Neural cell (in vitro differentiated cells): ENCODE data around the gene IMPA2. TPM values are rescaled to one million over a fixed set of nuclear protein-coding genes. Genes with fewer than 3 reads are reported as not detected.

ENCODE experiments used
- H2AFZ ChIP-seq: fragments of 200-600, 300-800 bp; sonication (generic), shearing (Covaris generic); 2 replicates; pipeline ENCODE4 v1.6.0; 2014; ENCODE audit warnings: low read depth, mild to moderate bottlenecking, antibody characterized with exemption, low read length, moderate library complexity
- H3F3A ChIP-seq: fragments of 200-600 bp; shearing (Covaris generic); 2 replicates; pipeline ENCODE4 v1.6.1; 2016; ENCODE audit warnings: mild to moderate bottlenecking, moderate library complexity, mixed read lengths, antibody characterized with exemption, low read length; ENCODE audit not compliant: insufficient read depth, poor library complexity, severe bottlenecking
- H3K27ac ChIP-seq: fragments of 200-600, 300-800 bp; sonication (generic), shearing (Covaris generic); 2 replicates; pipeline ENCODE4 v1.5.1; 2014; ENCODE audit warnings: mild to moderate bottlenecking, low read length, moderate library complexity
- H3K27me3 ChIP-seq: fragments of 300-800, 200-600 bp; sonication (generic), shearing (Covaris generic); 2 replicates; pipeline ENCODE4 v1.6.0; 2014; ENCODE audit warnings: mild to moderate bottlenecking, low read depth, low read length, moderate library complexity; ENCODE audit not compliant: insufficient read depth
- H3K36me3 ChIP-seq: fragments of 300-800, 200-600 bp; sonication (generic), shearing (Covaris generic); 2 replicates; pipeline ENCODE4 v1.5.1; 2014; ENCODE audit warnings: mild to moderate bottlenecking, antibody characterized with exemption, low read length, moderate library complexity; ENCODE audit not compliant: insufficient read depth
- H3K4me2 ChIP-seq: fragments of 300-800, 200-600 bp; sonication (generic), shearing (Covaris generic); 2 replicates; pipeline ENCODE4 v1.6.0; 2014; ENCODE audit warnings: mild to moderate bottlenecking, low read length
- H3K4me3 ChIP-seq: fragments of 300-800, 200-600 bp; sonication (generic), shearing (Covaris generic); 2 replicates; pipeline ENCODE4 v1.5.1; 2014; ENCODE audit warnings: mild to moderate bottlenecking, low read length, moderate library complexity
- H3K79me2 ChIP-seq: fragments of 200-600 bp; shearing (Covaris generic); replicated peaks from 2 replicates; pipeline ENCODE4 v1.6.0; 2014; ENCODE audit warnings: mild to moderate bottlenecking, low read length, moderate library complexity; ENCODE audit not compliant: insufficient read depth
- H3K9ac ChIP-seq: fragments of 300-800, 200-600 bp; sonication (generic), shearing (Covaris generic); 2 replicates; pipeline ENCODE4 v1.6.1; 2016; ENCODE audit warnings: mild to moderate bottlenecking, low read length, mixed read lengths
- H3K9me2 ChIP-seq: fragments of 200-600 bp; shearing (Covaris generic); 2 replicates; pipeline ENCODE4 v1.6.1; 2016; ENCODE audit warnings: mild to moderate bottlenecking, low read length, mixed read lengths; ENCODE audit not compliant: insufficient read depth
- H3K9me3 ChIP-seq: fragments of 200-600, 300-800 bp; sonication (generic), shearing (Covaris generic); 2 replicates; pipeline ENCODE4 v1.6.1; 2016; ENCODE audit warnings: mild to moderate bottlenecking, mixed run types, low read length, moderate library complexity, mixed read lengths
- H4K20me1 ChIP-seq: fragments of 200-600 bp; shearing (Covaris generic); 2 replicates; pipeline ENCODE4 v1.6.1; 2016; ENCODE audit warnings: mild to moderate bottlenecking, mixed run types; ENCODE audit not compliant: insufficient read depth
- EP300 ChIP-seq: fragments of 450-650 bp; conservative IDR thresholded peaks from 2 replicates; pipeline ENCODE4 v1.6.1; 2014; ENCODE audit warnings: antibody characterized with exemption, mild to moderate bottlenecking, moderate library complexity; ENCODE audit not compliant: poor library complexity, severe bottlenecking
- EZH2 ChIP-seq: fragments of 200-600, 300-800 bp; shearing (Covaris generic), sonication (generic); IDR thresholded peaks from 2 replicates; pipeline ENCODE4 v1.6.1; 2014; ENCODE audit warnings: antibody characterized with exemption, low read length, borderline replicate concordance, mild to moderate bottlenecking; ENCODE audit not compliant: insufficient read depth, poor library complexity, severe bottlenecking
- MXI1 ChIP-seq: fragments of 450-650 bp; conservative IDR thresholded peaks from 2 replicates; pipeline ENCODE4 v1.6.1; 2014; ENCODE audit warnings: antibody characterized with exemption, mild to moderate bottlenecking; ENCODE audit not compliant: poor library complexity, severe bottlenecking
- POLR2AphosphoS5 ChIP-seq: IDR thresholded peaks from 2 replicates; pipeline ENCODE4 v1.6.1; 2012
- RAD21 ChIP-seq: fragments of 450-650 bp; conservative IDR thresholded peaks from 2 replicates; pipeline ENCODE4 v1.6.1; 2014; ENCODE audit warnings: antibody characterized with exemption, mild to moderate bottlenecking, moderate library complexity
- SMC3 ChIP-seq: fragments of 450-650 bp; conservative IDR thresholded peaks from 2 replicates; pipeline ENCODE4 v1.6.1; 2014; ENCODE audit warnings: antibody characterized with exemption, mild to moderate bottlenecking, moderate library complexity; ENCODE audit not compliant: poor library complexity
- TAF1 ChIP-seq: IDR thresholded peaks from 2 replicates; pipeline ENCODE4 v1.6.1; 2012; ENCODE audit warnings: low read depth
- polyA plus RNA-seq: library from polyadenylated mRNA; depleted of rRNA; stranded (reverse); fragments of >200 nt; gene quantifications from 2 replicates; pipeline ENCODE4 v1.2.3, GENCODE V29; 2014
- TF ChIP-seq, protein P1 (sequence below): fragments of 450-650 bp; IDR thresholded peaks from 2 replicates; pipeline ENCODE4 v1.5.1; 2014; ENCODE audit warnings: antibody characterized with exemption, mild to moderate bottlenecking, moderate library complexity; ENCODE audit not compliant: poor library complexity, severe bottlenecking
- TF ChIP-seq, protein P2 (sequence below): IDR thresholded peaks from 2 replicates; pipeline ENCODE4 v1.6.1; 2012; ENCODE audit warnings: borderline replicate concordance

Gene IMPA2
- polyA plus RNA-seq, 1 donor from 2014 or later, result 2.7 TPM

DNA sequence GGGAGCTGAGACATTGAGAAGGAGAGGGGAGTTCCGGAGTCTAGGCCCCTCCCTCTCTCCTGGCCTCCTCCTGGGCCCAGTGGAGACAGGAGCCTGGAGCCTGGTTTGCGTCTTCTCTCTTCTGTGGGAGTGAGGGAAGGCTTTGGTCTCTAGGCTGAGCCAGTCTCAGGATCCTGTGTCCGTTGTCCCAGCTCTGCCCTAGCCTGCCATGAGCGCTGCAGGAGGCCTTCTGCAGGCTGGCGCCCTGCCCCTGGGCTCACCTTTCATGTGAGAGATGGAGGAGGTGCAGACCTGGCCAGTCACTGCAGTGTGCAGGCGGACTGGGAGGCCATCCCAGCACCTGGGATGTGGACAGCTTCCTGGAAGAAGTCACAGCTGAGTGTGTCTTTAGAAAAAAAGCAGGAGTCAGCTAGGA, 8.7 kb downstream of the IMPA2 start:
- Histone ChIP-seq H3K9ac (no peak overlapping the region), H3K9me3 (no peaks in the 10 kb centered on the region), H3K79me2 (no peaks in the 10 kb centered on the region), H3K4me2 (no peak overlapping the region), H3F3A (no peaks in the 10 kb centered on the region), H2AFZ (no peak overlapping the region), H4K20me1 (no peaks in the 10 kb centered on the region), H3K27me3 (no peaks in the 10 kb centered on the region), H3K4me3 (no peak overlapping the region), H3K9me2 (no peaks in the 10 kb centered on the region), H3K27ac (no peak overlapping the region), H3K36me3 (no peaks in the 10 kb centered on the region)
- TF ChIP-seq, protein P1, sequence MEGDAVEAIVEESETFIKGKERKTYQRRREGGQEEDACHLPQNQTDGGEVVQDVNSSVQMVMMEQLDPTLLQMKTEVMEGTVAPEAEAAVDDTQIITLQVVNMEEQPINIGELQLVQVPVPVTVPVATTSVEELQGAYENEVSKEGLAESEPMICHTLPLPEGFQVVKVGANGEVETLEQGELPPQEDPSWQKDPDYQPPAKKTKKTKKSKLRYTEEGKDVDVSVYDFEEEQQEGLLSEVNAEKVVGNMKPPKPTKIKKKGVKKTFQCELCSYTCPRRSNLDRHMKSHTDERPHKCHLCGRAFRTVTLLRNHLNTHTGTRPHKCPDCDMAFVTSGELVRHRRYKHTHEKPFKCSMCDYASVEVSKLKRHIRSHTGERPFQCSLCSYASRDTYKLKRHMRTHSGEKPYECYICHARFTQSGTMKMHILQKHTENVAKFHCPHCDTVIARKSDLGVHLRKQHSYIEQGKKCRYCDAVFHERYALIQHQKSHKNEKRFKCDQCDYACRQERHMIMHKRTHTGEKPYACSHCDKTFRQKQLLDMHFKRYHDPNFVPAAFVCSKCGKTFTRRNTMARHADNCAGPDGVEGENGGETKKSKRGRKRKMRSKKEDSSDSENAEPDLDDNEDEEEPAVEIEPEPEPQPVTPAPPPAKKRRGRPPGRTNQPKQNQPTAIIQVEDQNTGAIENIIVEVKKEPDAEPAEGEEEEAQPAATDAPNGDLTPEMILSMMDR, result no peak
- TF ChIP-seq RAD21 (no peak), EZH2 (no peak), SMC3 (no peak), MXI1 (no peak), TAF1 (no peak), POLR2AphosphoS5 (no peak), EP300 (no peak)
- TF ChIP-seq, protein P2, sequence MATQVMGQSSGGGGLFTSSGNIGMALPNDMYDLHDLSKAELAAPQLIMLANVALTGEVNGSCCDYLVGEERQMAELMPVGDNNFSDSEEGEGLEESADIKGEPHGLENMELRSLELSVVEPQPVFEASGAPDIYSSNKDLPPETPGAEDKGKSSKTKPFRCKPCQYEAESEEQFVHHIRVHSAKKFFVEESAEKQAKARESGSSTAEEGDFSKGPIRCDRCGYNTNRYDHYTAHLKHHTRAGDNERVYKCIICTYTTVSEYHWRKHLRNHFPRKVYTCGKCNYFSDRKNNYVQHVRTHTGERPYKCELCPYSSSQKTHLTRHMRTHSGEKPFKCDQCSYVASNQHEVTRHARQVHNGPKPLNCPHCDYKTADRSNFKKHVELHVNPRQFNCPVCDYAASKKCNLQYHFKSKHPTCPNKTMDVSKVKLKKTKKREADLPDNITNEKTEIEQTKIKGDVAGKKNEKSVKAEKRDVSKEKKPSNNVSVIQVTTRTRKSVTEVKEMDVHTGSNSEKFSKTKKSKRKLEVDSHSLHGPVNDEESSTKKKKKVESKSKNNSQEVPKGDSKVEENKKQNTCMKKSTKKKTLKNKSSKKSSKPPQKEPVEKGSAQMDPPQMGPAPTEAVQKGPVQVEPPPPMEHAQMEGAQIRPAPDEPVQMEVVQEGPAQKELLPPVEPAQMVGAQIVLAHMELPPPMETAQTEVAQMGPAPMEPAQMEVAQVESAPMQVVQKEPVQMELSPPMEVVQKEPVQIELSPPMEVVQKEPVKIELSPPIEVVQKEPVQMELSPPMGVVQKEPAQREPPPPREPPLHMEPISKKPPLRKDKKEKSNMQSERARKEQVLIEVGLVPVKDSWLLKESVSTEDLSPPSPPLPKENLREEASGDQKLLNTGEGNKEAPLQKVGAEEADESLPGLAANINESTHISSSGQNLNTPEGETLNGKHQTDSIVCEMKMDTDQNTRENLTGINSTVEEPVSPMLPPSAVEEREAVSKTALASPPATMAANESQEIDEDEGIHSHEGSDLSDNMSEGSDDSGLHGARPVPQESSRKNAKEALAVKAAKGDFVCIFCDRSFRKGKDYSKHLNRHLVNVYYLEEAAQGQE, result no peak

DNA sequence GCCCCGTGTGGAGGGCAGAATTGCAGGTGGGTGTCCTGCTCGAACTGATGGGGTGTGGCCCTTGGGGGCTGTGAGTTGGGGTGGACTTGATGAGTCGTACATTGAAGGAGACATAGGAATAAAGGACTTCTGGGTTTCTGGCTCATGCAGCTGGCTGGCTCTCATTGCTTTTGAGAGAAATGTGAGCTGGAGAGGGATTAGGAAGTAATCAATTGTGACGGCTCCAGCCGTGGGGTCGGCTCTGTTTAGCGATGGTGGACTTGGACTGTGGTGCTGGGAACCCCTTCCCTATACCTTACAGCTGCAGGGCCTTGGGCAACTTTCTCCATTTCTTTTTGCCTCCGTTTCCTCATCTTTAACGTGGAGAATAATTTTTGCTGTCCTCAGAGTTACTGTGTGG, 9.2 kb downstream of the IMPA2 start:
- Histone ChIP-seq H3F3A (no peaks in the 10 kb centered on the region), H3K4me2 (no peak overlapping the region), H2AFZ (no peak overlapping the region)

More for the DNA sequence above, 9.2 kb downstream of the IMPA2 start:
- Histone ChIP-seq H3K36me3 (no peaks in the 10 kb centered on the region), H3K4me3 (no peak overlapping the region), H3K79me2 (no peaks in the 10 kb centered on the region), H3K9me3 (no peaks in the 10 kb centered on the region), H3K27me3 (no peaks in the 10 kb centered on the region), H3K9ac (no peak overlapping the region), H3K9me2 (no peaks in the 10 kb centered on the region), H3K27ac (no peak overlapping the region), H4K20me1 (no peaks in the 10 kb centered on the region)
- TF ChIP-seq, protein P1, result no peak
- no peak for TF ChIP-seq RAD21
- no peak for TF ChIP-seq MXI1
- no peak for TF ChIP-seq TAF1
- no peak for TF ChIP-seq EP300
- TF ChIP-seq POLR2AphosphoS5, result no peak
- TF ChIP-seq SMC3, result no peak
- TF ChIP-seq, protein P2, result no peak
- TF ChIP-seq EZH2, result no peak
